GM10248 (cell line): ENCODE measurements around the gene CENPX.

ENCODE experiments used
- CTCF ChIA-PET: fragments of 300-600 bp; sonication (Branson Sonifier 250); formaldehyde crosslinking; extraction: SDS; loops from one replicate; lab custom pipeline; 2021; ENCODE audit warnings: antibody characterized with exemption; lab: Yijun Ruan, JAX
- POLR2A ChIA-PET: fragments of 350-650 bp; sonication (Branson Sonifier 250); formaldehyde crosslinking; extraction: SDS; loops from one replicate; lab custom pipeline; 2020; ENCODE audit warnings: antibody characterized with exemption; lab: Yijun Ruan, JAX
- DNase-seq: peaks from one replicate; pipeline ENCODE4 v3.0.0; 2012; ENCODE audit errors: extremely low spot score
- CTCF ChIP-seq: IDR thresholded peaks from 2 replicates; pipeline ENCODE4 v1.5.1; 2012; ENCODE audit warnings: mild to moderate bottlenecking, low read depth; ENCODE audit errors: extremely low read depth, missing control alignments, control extremely low read depth

The CENPX gene

GRCh38 chr17:82007495-82008257, 15.0 kb downstream of the CENPX start:
- POLR2A ChIA-PET, result no interaction called here
- CTCF ChIA-PET, result interaction anchor here (0.9 kb wide), 1 partner anchor 13 kb away, joined by 3 read pairs; no protein-coding TSS in a partner anchor
- DNase-seq, result no peak
- no peak for TF ChIP-seq CTCF

- POLR2A ChIA-PET, result no interaction called here
- CTCF ChIA-PET, result interaction anchor here (0.9 kb wide), 1 partner anchor 13 kb away, joined by 3 read pairs; no protein-coding TSS in a partner anchor
- no peak for TF ChIP-seq CTCF
- no peak for DNase-seq
Observed at GRCh38 chr17:82007228-82007494, 15.5 kb downstream of the CENPX start.

DNA sequence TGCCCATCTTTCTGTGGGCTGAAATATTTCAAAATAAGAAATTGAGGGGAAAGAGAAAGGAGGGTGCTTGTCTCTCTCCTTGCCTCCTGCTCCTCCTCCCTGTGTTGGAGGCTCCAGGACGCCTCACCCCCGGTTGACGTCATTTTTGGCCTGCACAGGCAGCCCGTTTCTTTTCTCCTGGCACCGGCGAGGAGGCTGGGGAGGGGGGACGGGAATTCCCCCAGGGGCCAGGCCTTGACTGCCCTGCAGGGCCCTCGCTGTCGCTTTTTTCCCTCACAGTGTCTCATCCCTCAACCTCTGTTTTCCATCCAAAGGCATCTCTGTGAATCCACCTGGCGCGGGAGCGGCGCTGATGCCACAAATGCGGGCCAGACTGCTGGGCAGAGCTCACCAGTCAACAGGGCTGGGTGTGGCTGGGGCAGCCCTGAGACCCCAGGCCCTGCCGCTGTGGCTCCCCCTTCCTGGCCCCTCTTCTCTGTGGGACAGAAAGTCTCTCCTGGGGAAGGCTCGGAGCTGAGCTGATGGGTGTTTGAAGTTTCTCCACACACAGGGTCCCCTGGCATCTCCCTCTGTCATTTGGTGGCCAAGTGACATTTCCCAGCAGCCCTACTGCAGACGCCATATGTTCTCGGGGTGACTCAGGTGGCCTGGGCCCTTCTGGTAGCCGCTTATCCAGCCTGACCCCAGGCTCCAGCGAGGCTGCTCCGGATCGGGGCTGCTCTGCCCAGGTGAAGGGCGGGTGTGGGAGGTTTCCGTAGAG, 16.0 kb downstream of the CENPX start:
- no peak for TF ChIP-seq CTCF
- POLR2A ChIA-PET, result no interaction called here
- DNase-seq, result no peak
- CTCF ChIA-PET, result no interaction called here

- TF ChIP-seq CTCF, result no peak
- POLR2A ChIA-PET, result no interaction called here
- no peak for DNase-seq
- CTCF ChIA-PET, result no interaction called here
Observed at GRCh38 chr17:82005701-82006348, 16.9 kb downstream of the CENPX start.

DNA sequence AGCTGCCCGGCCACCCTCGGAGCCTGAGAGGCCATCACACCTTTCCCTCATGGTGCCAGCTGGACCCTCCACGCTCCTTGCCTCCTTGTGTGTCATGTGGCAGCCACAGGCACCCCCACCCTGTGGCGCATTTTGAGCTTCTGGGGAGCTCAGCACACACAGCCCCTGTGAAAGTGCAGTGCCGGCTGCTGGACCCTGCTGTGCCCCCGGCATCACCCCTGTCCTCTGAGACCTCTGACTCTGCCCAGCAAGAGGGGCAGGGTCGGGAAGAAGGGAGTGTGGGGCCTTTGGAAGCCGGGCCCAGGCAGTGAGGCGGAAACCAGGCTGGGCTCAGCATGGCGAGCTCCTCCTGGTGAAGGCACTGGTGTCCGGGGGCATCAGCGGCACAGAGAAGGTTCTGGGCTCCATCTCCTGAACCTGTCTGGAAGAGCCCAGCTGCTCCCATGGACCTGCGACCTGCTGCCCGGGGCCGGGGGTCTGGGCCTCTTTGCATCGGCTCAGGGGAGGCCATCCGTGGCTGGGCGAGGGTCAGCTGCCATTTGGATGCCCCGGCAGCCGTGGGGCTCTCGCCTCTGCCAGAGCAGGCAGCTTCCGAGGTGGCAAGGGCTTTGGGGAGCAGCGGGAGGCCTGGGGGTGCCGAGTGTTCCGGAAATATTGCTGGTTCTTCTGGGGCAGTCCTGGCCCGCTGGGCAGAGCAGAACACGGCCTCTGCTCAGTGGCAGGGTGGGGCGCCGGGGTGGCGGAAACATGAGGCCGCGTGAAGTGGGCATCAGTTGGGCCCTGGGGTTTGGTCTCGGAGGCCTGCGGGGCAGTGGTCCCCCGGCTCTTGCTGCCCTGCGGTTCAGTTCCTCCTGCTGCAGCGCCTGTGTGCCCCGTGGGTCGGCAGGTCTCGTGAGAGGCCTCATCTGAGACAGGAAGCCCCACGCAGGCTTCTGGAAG, 17.9 kb downstream of the CENPX start:
- ChIA-PET CTCF (interaction anchor here (1.0 to 3.2 kb wide), 2 partner anchors 16 to 25 kb away, joined by 3 to 13 read pairs; no protein-coding TSS in a partner anchor), POLR2A (no interaction called here)
- TF ChIP-seq CTCF, result no peak
- no peak for DNase-seq
